Endothelial cell of umbilical vein (primary cell): ENCODE data around the gene SPAG6. TPM values are rescaled to one million over a fixed set of nuclear protein-coding genes. Genes with fewer than 3 reads are reported as not detected.

Experiments
- BruUV-seq: library from RNA; stranded (reverse); fragments of 400-500 nt; replicated peaks from 2 replicates; lab custom pipeline; 2021; lab: Mats Ljungman, UMichigan
- CTCF ChIA-PET: fragments of 300-600, 350-600 bp; sonication (Branson Sonifier 250); formaldehyde crosslinking; loops from one replicate; lab custom pipeline; 2021; ENCODE audit warnings: antibody characterized with exemption, inconsistent platforms; lab: Charles Lee
- POLR2A ChIA-PET: fragments of 300-600, 350-600 bp; sonication (Branson Sonifier 250); formaldehyde crosslinking; loops from one replicate; lab custom pipeline; 2021; ENCODE audit warnings: antibody characterized with exemption, inconsistent platforms; lab: Charles Lee
- DNase-seq: peaks from one replicate; pipeline ENCODE4 v3.0.0-alpha.2; 2011; ENCODE audit warnings: low read depth, low spot score
- FAIRE-seq: peaks from 2 replicates; lab custom pipeline; 2011; peaks lifted over from hg19 to GRCh38; lab: Jason Lieb, UNC
- H2AFZ ChIP-seq: 2 replicates; pipeline ENCODE4 v1.6.0; 2012; ENCODE audit warnings: low read depth, low read length, control low read depth, inconsistent platforms
- H3K27ac ChIP-seq: 2 replicates; pipeline ENCODE4 v1.5.1; 2011; ENCODE audit warnings: low read depth, mild to moderate bottlenecking, control low read depth, low read length, moderate library complexity; ENCODE audit not compliant: insufficient read depth
- H3K27me3 ChIP-seq, 2 experiments: 2 replicates each; pipeline versions ENCODE4 v1.6.0 to v1.6.1; 2011; ENCODE audit warnings: low read length in 2 of 2, mixed read lengths in 1 of 2; ENCODE audit not compliant: control insufficient read depth in 2 of 2, insufficient read depth in 2 of 2
- H3K36me3 ChIP-seq, 2 experiments: 2 replicates in 1 of 2; 3 replicates in 1 of 2; pipeline ENCODE4 v1.5.1; 2011; ENCODE audit warnings: low read length in 2 of 2, mild to moderate bottlenecking in 1 of 2, moderate library complexity in 1 of 2; ENCODE audit not compliant: control insufficient read depth in 2 of 2, insufficient read depth in 2 of 2; ENCODE audit errors: extremely low read depth in 1 of 2
- H3K4me1 ChIP-seq: 3 replicates; pipeline ENCODE4 v1.5.1; 2011; ENCODE audit warnings: mild to moderate bottlenecking, low read length; ENCODE audit not compliant: control insufficient read depth, insufficient read depth; ENCODE audit errors: extremely low read depth
- H3K4me2 ChIP-seq: 2 replicates; pipeline ENCODE4 v1.6.1; 2011; ENCODE audit warnings: low read length, control low read depth, mixed read lengths; ENCODE audit not compliant: insufficient read depth
- H3K4me3 ChIP-seq, 3 experiments: fragments of 200-600 bp in 1 of 3; sonication (generic), shearing (Covaris generic) in 1 of 3; replicated peaks in 1 of 3; 2 replicates each; pipeline ENCODE4 v1.5.1; 2011 to 2016; ENCODE audit warnings: control low read depth in 3 of 3, low read length in 3 of 3, mild to moderate bottlenecking in 2 of 3, inconsistent platforms in 1 of 3, low read depth in 1 of 3, moderate library complexity in 1 of 3; ENCODE audit not compliant: insufficient read depth in 1 of 3
- H3K79me2 ChIP-seq: 2 replicates; pipeline ENCODE4 v1.6.0; 2012; ENCODE audit warnings: low read length, inconsistent platforms; ENCODE audit not compliant: control insufficient read depth, insufficient read depth
- H3K9ac ChIP-seq: replicated peaks from 2 replicates; pipeline ENCODE3; 2011; ENCODE audit warnings: low read length, control low read depth; ENCODE audit not compliant: insufficient read depth; ENCODE audit errors: extremely low read depth
- H3K9me1 ChIP-seq: replicated peaks from 3 replicates; pipeline ENCODE4 v1.6.0; 2011; ENCODE audit warnings: mild to moderate bottlenecking, low read length; ENCODE audit not compliant: control insufficient read depth, insufficient read depth; ENCODE audit errors: extremely low read depth
- H3K9me3 ChIP-seq: replicated peaks from 2 replicates; pipeline ENCODE4 v1.5.1; 2012; ENCODE audit warnings: low read length, inconsistent platforms; ENCODE audit not compliant: control insufficient read depth, insufficient read depth
- H4K20me1 ChIP-seq: replicated peaks from 2 replicates; pipeline ENCODE3; 2011; ENCODE audit warnings: mild to moderate bottlenecking, low read length; ENCODE audit not compliant: control insufficient read depth, insufficient read depth; ENCODE audit errors: extremely low read depth
- CTCF ChIP-seq, 2 donors: IDR thresholded peaks; 1 replicate in 1 of 2; 2 replicates in 1 of 2; pipeline ENCODE4 v1.5.1; 2011; ENCODE audit warnings: low read length in 2 of 2, mild to moderate bottlenecking in 2 of 2, moderate library complexity in 2 of 2, control low read depth in 1 of 2, inconsistent platforms in 1 of 2, low read depth in 1 of 2; ENCODE audit not compliant: insufficient read depth in 1 of 2; ENCODE audit errors: extremely low read depth in 1 of 2
- EZH2 ChIP-seq: IDR thresholded peaks from 2 replicates; pipeline ENCODE4 v1.6.1; 2012; ENCODE audit warnings: borderline replicate concordance, low read depth, mild to moderate bottlenecking, moderate library complexity, low read length, inconsistent platforms; ENCODE audit not compliant: severe bottlenecking
- FOS ChIP-seq: IDR thresholded peaks from 2 replicates; pipeline ENCODE4 v1.6.1; 2011; ENCODE audit warnings: mild to moderate bottlenecking, low read length, moderate library complexity, borderline replicate concordance; ENCODE audit not compliant: insufficient read depth
- GATA2 ChIP-seq: IDR thresholded peaks from 2 replicates; pipeline ENCODE4 v1.7.0; 2011; ENCODE audit warnings: low read depth, mild to moderate bottlenecking, moderate library complexity, mixed read lengths, low read length; ENCODE audit not compliant: insufficient read length, insufficient read depth
- JUN ChIP-seq: IDR thresholded peaks from 2 replicates; pipeline ENCODE4 v1.6.1; 2011; ENCODE audit warnings: borderline replicate concordance, low read depth; ENCODE audit not compliant: insufficient read length, insufficient read depth
- MYC ChIP-seq: IDR thresholded peaks from one replicate; pipeline ENCODE4 v1.6.1; 2011; ENCODE audit warnings: mild to moderate bottlenecking, low read depth, low read length
- POLR2A ChIP-seq: IDR thresholded peaks from 2 replicates; pipeline ENCODE4 v1.6.1; 2012; ENCODE audit warnings: low read depth, mild to moderate bottlenecking, control low read depth, low read length
- POLR2AphosphoS5 ChIP-seq: IDR thresholded peaks from 2 replicates; pipeline ENCODE4 v1.6.1; 2012; ENCODE audit warnings: low read depth, mild to moderate bottlenecking, control low read depth, low read length, moderate library complexity; ENCODE audit not compliant: insufficient read depth
- dilution Hi-C: fragments of 300-500 bp; cut with MboI; formaldehyde crosslinking; loops from one replicate; pipeline ENCODE4 v1.15.0; 2019; ENCODE audit warnings: low sequenced_read_pairs; ENCODE audit not compliant: extremely low pct_ligation_motif_present
- intact Hi-C: fragments of 100-400 bp; cut with micrococcal nuclease; formaldehyde crosslinking; loops from one replicate; pipeline ENCODE4 v1.10.0; 2022
- polyA plus RNA-seq, 4 experiments: library from polyadenylated mRNA; depleted of rRNA in 3 of 4; stranded (reverse) in 3 of 4; unstranded in 1 of 4; fragments of >200 nt; gene quantifications; 2 replicates each; pipeline versions ENCODE4 v1.2.1 to v1.2.3, GENCODE V29; 2011 to 2012; ENCODE audit warnings: missing spikeins in 1 of 4
- total RNA-seq: library from RNA; stranded (reverse); gene quantifications from 2 replicates; pipeline ENCODE4 v1.2.3, GENCODE V29; 2021
- TF ChIP-seq, protein P1 (sequence below): IDR thresholded peaks from 2 replicates; pipeline ENCODE4 v1.6.1; 2011; ENCODE audit not compliant: insufficient read depth, insufficient read length

SPAG6 gene
- total and polyA plus RNA-seq, 2 donors (not counting 3 experiments of a cell fraction or from before 2014, with no cell fraction given) = not detected

DNA sequence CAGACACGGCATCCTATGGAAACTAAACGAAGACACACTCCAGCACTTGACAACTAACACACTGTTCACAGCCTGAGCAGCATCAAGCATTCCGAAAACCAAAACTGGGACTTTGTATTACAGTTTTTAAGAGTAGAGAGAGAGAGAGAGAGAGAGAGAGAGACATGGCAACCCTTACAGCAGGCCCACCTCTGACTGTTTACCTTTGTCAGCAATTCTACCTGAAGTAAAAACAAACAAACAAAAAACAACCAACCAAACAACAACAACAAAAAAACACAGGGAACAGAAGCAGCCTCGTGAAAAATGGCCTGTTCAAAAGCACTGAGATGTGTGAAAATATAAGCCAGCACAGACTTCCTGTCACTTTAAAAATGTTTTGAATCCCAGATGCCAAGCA lies 118.0 kb downstream of the SPAG6 start:
- POLR2A ChIA-PET = no interaction called here
- no TSS peak for BruUV-seq
- no peaks in the 10 kb centered on the region for H4K20me1 ChIP-seq
- dilution Hi-C loops (no loop called here), intact Hi-C loops (no loop called here)
- H3K9me3 ChIP-seq = no peaks in the 10 kb centered on the region
- H2AFZ ChIP-seq = no peak overlapping the region
- H3K79me2 ChIP-seq = no peaks in the 10 kb centered on the region
- no peak overlapping the region for H3K4me3 ChIP-seq
- no peak overlapping the region for H3K27ac ChIP-seq
- FAIRE-seq = no peak
- no peaks in the 10 kb centered on the region for H3K4me1 ChIP-seq
- H3K9ac ChIP-seq = no peak overlapping the region
- H3K27me3 ChIP-seq = peaks cover 14 to 16% of the 10 kb centered on the region in 2 experiments
- CTCF ChIA-PET = no interaction called here
- no peaks in the 10 kb centered on the region for H3K36me3 ChIP-seq
- H3K4me2 ChIP-seq = no peak overlapping the region
- no peak for DNase-seq
- TF ChIP-seq CTCF (IDR thresholded peaks at IDR 0.05; ENCODE audit: extremely low read depth in 1 of 2, insufficient read depth in 1 of 2, low read depth in 1 of 2, low read length in 2 of 2) (no peak), EZH2 (no peak), POLR2A (no peak), FOS (no peak), MYC (no peak), GATA2 (no peak), JUN (no peak), POLR2AphosphoS5 (no peak)
- TF ChIP-seq, protein P1, sequence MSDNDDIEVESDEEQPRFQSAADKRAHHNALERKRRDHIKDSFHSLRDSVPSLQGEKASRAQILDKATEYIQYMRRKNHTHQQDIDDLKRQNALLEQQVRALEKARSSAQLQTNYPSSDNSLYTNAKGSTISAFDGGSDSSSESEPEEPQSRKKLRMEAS = no peak
- H3K9me1 ChIP-seq = no peaks in the 10 kb centered on the region
